H9 (cell line): Measurements from ENCODE around the gene CHN1. TPM values are rescaled to one million over a fixed set of nuclear protein-coding genes. Genes with fewer than 3 reads are reported as not detected.
A peak's percentile ranks its signal among the peaks of the same experiment; 100 is the strongest.

Experiments used
- DNase-seq: peaks from one replicate; pipeline ENCODE4 v3.0.0-alpha.2; 2017
- H2AFZ ChIP-seq: one replicate; pipeline ENCODE4 v1.6.1; 2013; ENCODE audit warnings: mild to moderate bottlenecking, low read length, control low read depth, moderate library complexity
- H2AK5ac ChIP-seq: 2 replicates; pipeline ENCODE4 v1.6.1; 2013; ENCODE audit warnings: low read length, control low read depth, mixed read lengths; ENCODE audit not compliant: insufficient read length
- H2BK120ac ChIP-seq: one replicate; pipeline ENCODE4 v1.6.1; 2013; ENCODE audit warnings: low read depth, mild to moderate bottlenecking, low read length, control low read depth, inconsistent platforms; ENCODE audit not compliant: poor library complexity, severe bottlenecking
- H2BK12ac ChIP-seq: 2 replicates; pipeline ENCODE4 v1.6.1; 2013; ENCODE audit warnings: low read length, control low read depth, mixed read lengths, low read depth; ENCODE audit not compliant: insufficient read length
- H2BK15ac ChIP-seq: 2 replicates; pipeline ENCODE4 v1.6.1; 2013; ENCODE audit warnings: low read depth, low read length, control low read depth
- H2BK20ac ChIP-seq: one replicate; pipeline ENCODE4 v1.6.1; 2013; ENCODE audit warnings: low read depth, mild to moderate bottlenecking, low read length, control low read depth, inconsistent platforms; ENCODE audit not compliant: poor library complexity, severe bottlenecking
- H2BK5ac ChIP-seq: 2 replicates; pipeline ENCODE4 v1.6.1; 2013; ENCODE audit warnings: low read length, control low read depth, mixed read lengths; ENCODE audit not compliant: insufficient read length
- H3K14ac ChIP-seq: 2 replicates; pipeline ENCODE4 v1.6.1; 2013; ENCODE audit warnings: low read length, control low read depth; ENCODE audit not compliant: insufficient read depth
- H3K18ac ChIP-seq: 2 replicates; pipeline ENCODE4 v1.6.1; 2013; ENCODE audit warnings: low read depth, mild to moderate bottlenecking, mixed read lengths, low read length, control low read depth; ENCODE audit not compliant: insufficient read length
- H3K23ac ChIP-seq: 2 replicates; pipeline ENCODE4 v1.6.1; 2013; ENCODE audit warnings: low read length, control low read depth, mixed read lengths, low read depth; ENCODE audit not compliant: insufficient read length
- H3K23me2 ChIP-seq: 2 replicates; pipeline ENCODE4 v1.6.1; 2013; ENCODE audit warnings: low read depth, mild to moderate bottlenecking, mixed read lengths, low read length, control low read depth; ENCODE audit not compliant: insufficient read length, poor library complexity, severe bottlenecking
- H3K27ac ChIP-seq: 2 replicates; pipeline ENCODE4 v1.5.1; 2013; ENCODE audit warnings: low read length, control low read depth, mixed read lengths, low read depth; ENCODE audit not compliant: insufficient read length
- H3K27me3 ChIP-seq: 2 replicates; pipeline ENCODE4 v1.6.1; 2013; ENCODE audit warnings: low read length, control low read depth, inconsistent platforms; ENCODE audit not compliant: insufficient read depth
- H3K4ac ChIP-seq: 2 replicates; pipeline ENCODE4 v1.6.1; 2013; ENCODE audit warnings: low read depth, mild to moderate bottlenecking, control low read depth, inconsistent platforms, low read length, moderate library complexity
- H3K4me1 ChIP-seq: 2 replicates; pipeline ENCODE4 v1.6.1; 2013; ENCODE audit warnings: low read length, control low read depth, inconsistent platforms; ENCODE audit not compliant: insufficient read depth
- H3K4me2 ChIP-seq: 2 replicates; pipeline ENCODE4 v1.6.1; 2013; ENCODE audit warnings: low read length, control low read depth, mixed read lengths; ENCODE audit not compliant: insufficient read length, insufficient read depth
- H3K56ac ChIP-seq: 2 replicates; pipeline ENCODE4 v1.6.1; 2013; ENCODE audit warnings: low read depth, mild to moderate bottlenecking, mixed read lengths, low read length, control low read depth; ENCODE audit not compliant: insufficient read length
- H3K79me1 ChIP-seq: 2 replicates; pipeline ENCODE4 v1.6.1; 2013; ENCODE audit warnings: low read depth, mild to moderate bottlenecking, moderate library complexity, low read length, control low read depth, inconsistent platforms; ENCODE audit not compliant: insufficient read depth, poor library complexity, severe bottlenecking
- H3K79me2 ChIP-seq: 2 replicates; pipeline ENCODE4 v1.6.1; 2013; ENCODE audit warnings: low read length, control low read depth, inconsistent platforms; ENCODE audit not compliant: insufficient read depth
- H3K9ac ChIP-seq: 2 replicates; pipeline ENCODE4 v1.6.1; 2013; ENCODE audit warnings: low read length, control low read depth, mixed read lengths; ENCODE audit not compliant: insufficient read length; ENCODE audit errors: extremely low read depth
- H3K9me3 ChIP-seq: one replicate; pipeline ENCODE4 v1.6.1; 2013; ENCODE audit warnings: low read depth, low read length, inconsistent platforms; ENCODE audit not compliant: control insufficient read depth
- H3T11ph ChIP-seq: one replicate; pipeline ENCODE4 v1.6.1; 2013; ENCODE audit warnings: mild to moderate bottlenecking, low read length, control low read depth, inconsistent platforms
- H4K20me1 ChIP-seq: one replicate; pipeline ENCODE4 v1.6.1; 2013; ENCODE audit not compliant: control insufficient read depth, insufficient read length, insufficient read depth
- H4K5ac ChIP-seq: 2 replicates; pipeline ENCODE4 v1.6.1; 2013; ENCODE audit warnings: low read depth, mild to moderate bottlenecking, mixed read lengths, low read length, control low read depth; ENCODE audit not compliant: insufficient read length
- H4K8ac ChIP-seq: replicated peaks from 2 replicates; pipeline ENCODE4 v1.6.1; 2013; ENCODE audit warnings: low read length, control low read depth, mixed read lengths, low read depth; ENCODE audit not compliant: insufficient read length
- H4K91ac ChIP-seq: 2 replicates; pipeline ENCODE4 v1.6.1; 2013; ENCODE audit warnings: low read depth, mild to moderate bottlenecking, moderate library complexity, mixed read lengths, low read length, control low read depth; ENCODE audit not compliant: insufficient read length
- H3K27ac Mint-ChIP-seq, 3 experiments: 2 replicates in 2 of 3; 3 replicates in 1 of 3; pipeline ENCODE4 v1.8.0; 2020 to 2021; ENCODE audit warnings: mixed read lengths in 3 of 3, mild to moderate bottlenecking in 1 of 3, moderate library complexity in 1 of 3
- H3K27me3 Mint-ChIP-seq: 2 replicates; pipeline ENCODE4 v1.8.0; 2021; ENCODE audit warnings: low read depth, mild to moderate bottlenecking, moderate library complexity, mixed read lengths
- H3K36me3 Mint-ChIP-seq, 3 experiments: 2 replicates in 2 of 3; 3 replicates in 1 of 3; pipeline ENCODE4 v1.8.0; 2020 to 2021; ENCODE audit warnings: low read depth in 3 of 3, mixed read lengths in 3 of 3; ENCODE audit not compliant: insufficient read depth in 1 of 3
- H3K4me1 Mint-ChIP-seq, 2 experiments: 2 replicates each; pipeline ENCODE4 v1.8.0; 2020; ENCODE audit warnings: mixed read lengths in 2 of 2
- H3K4me3 Mint-ChIP-seq, 2 experiments: 2 replicates in 1 of 2; 3 replicates in 1 of 2; pipeline ENCODE4 v1.8.0; 2020 to 2021; ENCODE audit warnings: mild to moderate bottlenecking in 2 of 2, mixed read lengths in 2 of 2, moderate library complexity in 1 of 2
- H3K9me3 Mint-ChIP-seq, 2 experiments: 2 replicates in 1 of 2; 3 replicates in 1 of 2; pipeline ENCODE4 v1.8.0; 2020; ENCODE audit warnings: mild to moderate bottlenecking in 2 of 2, mixed read lengths in 2 of 2, moderate library complexity in 1 of 2
- CTCF ChIP-seq: fragments of 200-600 bp; sonication (generic); conservative IDR thresholded peaks from 3 replicates; pipeline ENCODE4 v1.8.0; 2021; ENCODE audit warnings: antibody characterized with exemption, mild to moderate bottlenecking
- WGBS: extraction: QIAGEN DNeasy Blood & Tissue Kit; methylation state at CpG from one replicate; pipeline ENCODE4 v1.1.7; 2013; ENCODE audit warnings: missing lambda C conversion rate, low lambda C conversion rate, mixed read lengths; ENCODE audit not compliant: insufficient read length; ENCODE audit errors: extremely low coverage; 5-methylcytosine and 5-hydroxymethylcytosine counted together
- total RNA-seq: library from RNA; stranded (reverse); gene quantifications from 2 replicates; pipeline ENCODE4 v1.2.1, GENCODE V29; 2021

Gene CHN1
- total RNA-seq, 1 experiment from 2014 or later = 33.9 TPM

GRCh38 chr2:174882416-174882815 lies 122.8 kb downstream of the CHN1 start:
- no peaks in the 10 kb centered on the region for H3K79me1 ChIP-seq
- H2BK15ac ChIP-seq = no peak overlapping the region
- 100% methylated on average over 1 of the region's 3 CpGs for WGBS
- Mint-ChIP-seq H3K27ac (peak overlapping the region in 1 of 3 experiments; percentile 97; a peak in 1 of 7 replicates), H3K36me3 (peaks cover 0 to 14% (median 1%) of the 10 kb centered on the region in 3 experiments; a peak in 5 of 7 replicates), H3K9me3 (no peaks in the 10 kb centered on the region; a peak in 1 of 5 replicates), H3K4me1 (peaks cover 43 to 45% of the 10 kb centered on the region in 2 experiments), H3K4me3 (no peak overlapping the region), H3K27me3 (no peaks in the 10 kb centered on the region)
- no peak overlapping the region for H2BK5ac ChIP-seq
- no peak overlapping the region for H3K23ac ChIP-seq
- no peak overlapping the region for H3K27ac ChIP-seq
- no peak for TF ChIP-seq CTCF
- H4K20me1 ChIP-seq = no peaks in the 10 kb centered on the region
- H3K23me2 ChIP-seq = no peaks in the 10 kb centered on the region
- no peak overlapping the region for H2BK20ac ChIP-seq
- H3K4ac ChIP-seq = no peak overlapping the region
- no peak overlapping the region for H3K56ac ChIP-seq
- no peaks in the 10 kb centered on the region for H3K27me3 ChIP-seq
- H3K79me2 ChIP-seq = no peaks in the 10 kb centered on the region
- no peak overlapping the region for H3K18ac ChIP-seq
- H2BK12ac ChIP-seq = no peak overlapping the region
- no peak overlapping the region for H3K9ac ChIP-seq
- no peak overlapping the region for H3T11ph ChIP-seq
- H4K91ac ChIP-seq = no peak overlapping the region
- H3K9me3 ChIP-seq = no peaks in the 10 kb centered on the region
- no peak overlapping the region for H2BK120ac ChIP-seq
- no peak overlapping the region for H2AFZ ChIP-seq
- DNase-seq = no peak
- H3K4me1 ChIP-seq = peaks cover 3% of the 10 kb centered on the region
- H2AK5ac ChIP-seq = no peak overlapping the region
- H3K4me2 ChIP-seq = no peak overlapping the region
- H3K14ac ChIP-seq = no peak overlapping the region
- no peak overlapping the region for H4K5ac ChIP-seq
- no peak overlapping the region for H4K8ac ChIP-seq
